ENCODE data around the gene PPP4R3B.

GRCh38 chr2:55601849-55602248 lies 15.6 kb downstream of the PPP4R3B start:
- TF ChIP-seq CTCF (IDR thresholded peaks at IDR 0.05 in 2 of 3, conservative IDR thresholded peaks at IDR 0.05 in 1 of 3; ENCODE audit: borderline replicate concordance in 1 of 3, insufficient read depth in 1 of 3, low read depth in 2 of 3, low read length in 2 of 3) (no peak), YY1 (IDR thresholded peaks at IDR 0.05; ENCODE audit: extremely low read depth, insufficient replicate concordance, low read depth, low read length) (no peak), ZNF274 (IDR thresholded peaks at IDR 0.05; ENCODE audit: low read depth, low read length) (no peak)

Measured in HCT116 (cell line).